Natural killer cell treated with Interleukin-12 subunit alpha and Interleukin-12 subunit beta and Interleukin-15 and Interleukin-18, amount 100 ng/mL, for 72 hours (primary cell): Measurements from ENCODE around the gene CCDC71L. TPM values are rescaled to one million over a fixed set of nuclear protein-coding genes. Genes with fewer than 3 reads are reported as not detected.
A peak's percentile ranks its signal among the peaks of the same experiment; 100 is the strongest.
"Not testable (repeated sequence)": the region's sequence is repeated elsewhere in the genome, so short reads cannot be mapped to it uniquely, and the experiment has no call there.

Experiments
- ATAC-seq, 2 donors: fragments of 150-1000 bp; cut with Tn5 transposase in 1 of 2; sonication (Bioruptor Pico), chemical (Tn5 transposase) in 1 of 2; 2 replicates each; pipeline ENCODE4 v1.10.0; 2021
- DNase-seq: peaks from one replicate; pipeline ENCODE4 v3.0.0; 2022; ENCODE audit warnings: low spot score
- H3K27ac Mint-ChIP-seq, 2 donors: 1 replicate in 1 of 2; 2 replicates in 1 of 2; pipeline ENCODE4 v1.8.0; 2022; ENCODE audit warnings: mixed read lengths in 2 of 2, mild to moderate bottlenecking in 1 of 2, moderate library complexity in 1 of 2
- H3K27me3 Mint-ChIP-seq, 2 donors: 1 replicate in 1 of 2; 2 replicates in 1 of 2; pipeline ENCODE4 v1.8.0; 2022; ENCODE audit warnings: mixed read lengths in 2 of 2
- H3K36me3 Mint-ChIP-seq: one replicate; pipeline ENCODE4 v1.8.0; 2022; ENCODE audit warnings: mixed read lengths
- H3K4me1 Mint-ChIP-seq, 2 donors: 1 replicate in 1 of 2; 2 replicates in 1 of 2; pipeline ENCODE4 v1.8.0; 2022; ENCODE audit warnings: low read depth in 2 of 2, mixed read lengths in 2 of 2, mild to moderate bottlenecking in 1 of 2
- H3K4me3 Mint-ChIP-seq: one replicate; pipeline ENCODE4 v1.8.0; 2022; ENCODE audit warnings: mixed read lengths
- H3K9me3 Mint-ChIP-seq: 2 replicates; pipeline ENCODE4 v1.8.0; 2022; ENCODE audit warnings: mixed read lengths
- total RNA-seq, 2 donors: library from RNA; stranded (reverse); gene quantifications; one replicate each; pipeline ENCODE4 v1.2.3, GENCODE V29; 2022

Gene CCDC71L
- 10 to 100 TPM; 28.0 to 42.7 TPM for total RNA-seq

- peak; percentile 92 to 94 for ATAC-seq
- H3K27me3 Mint-ChIP-seq, result no peaks in the 10 kb centered on the region
Observed at GRCh38 chr7:106660862-106661720, at the start of gene CCDC71L. Gene CCDC71L, minus strand, starts transcription at chr7:106661158. Its CDS starts 262 bp downstream, at chr7:106660896.

GRCh38 chr7:106709604-106710003, 48.6 kb upstream of the CCDC71L start:
- not testable (repeated sequence) for H3K4me1 Mint-ChIP-seq, H3K4me3 Mint-ChIP-seq, H3K9me3 Mint-ChIP-seq, ATAC-seq, DNase-seq, H3K27ac Mint-ChIP-seq
- H3K36me3 Mint-ChIP-seq, result peaks cover 16% of the 10 kb centered on the region
- peaks cover 5 to 22% of the 10 kb centered on the region in 2 donors for H3K27me3 Mint-ChIP-seq

More at GRCh38 chr7:106660862-106661720, at the start of gene CCDC71L:
- peak within 1 kb of the TSS; percentile 74 to 92 for H3K27ac Mint-ChIP-seq
- H3K9me3 Mint-ChIP-seq, result no peaks in the 10 kb centered on the region
- DNase-seq, result peak; percentile 96
- H3K4me1 Mint-ChIP-seq, result peaks cover 17 to 23% of the 10 kb centered on the region in 2 donors
- no peaks in the 10 kb centered on the region for H3K36me3 Mint-ChIP-seq
- peak within 1 kb of the TSS; percentile 86 for H3K4me3 Mint-ChIP-seq

GRCh38 chr7:106704000-106704840, 43.3 kb upstream of the CCDC71L start:
- Mint-ChIP-seq H3K27me3 (peaks cover 8 to 35% of the 10 kb centered on the region in 2 donors), H3K27ac (no peak overlapping the region)

GRCh38 chr7:106693677-106694353, 32.9 kb upstream of the CCDC71L start:
- Mint-ChIP-seq H3K9me3 (no peaks in the 10 kb centered on the region), H3K4me1 (peaks cover 5 to 6% of the 10 kb centered on the region in 2 donors), H3K4me3 (no peak overlapping the region), H3K27me3 (peaks cover 0 to 5% of the 10 kb centered on the region in 2 donors), H3K27ac (no peak overlapping the region), H3K36me3 (peaks cover 5% of the 10 kb centered on the region)
- ATAC-seq (no peak), DNase-seq (no peak)

More at GRCh38 chr7:106704000-106704840, 43.3 kb upstream of the CCDC71L start:
- H3K4me3 Mint-ChIP-seq, result no peak overlapping the region
- H3K9me3 Mint-ChIP-seq, result no peaks in the 10 kb centered on the region
- no peaks in the 10 kb centered on the region for H3K36me3 Mint-ChIP-seq
- no peaks in the 10 kb centered on the region for H3K4me1 Mint-ChIP-seq
- no peak for ATAC-seq
- DNase-seq, result no peak

- H3K36me3 Mint-ChIP-seq, result peaks cover 13% of the 10 kb centered on the region
- peaks cover 5 to 6% of the 10 kb centered on the region in 2 donors for H3K4me1 Mint-ChIP-seq
- peaks cover 0 to 8% of the 10 kb centered on the region in 2 donors for H3K27me3 Mint-ChIP-seq
- DNase-seq, result no peak
- no peak overlapping the region for H3K4me3 Mint-ChIP-seq
- ATAC-seq, result no peak
- no peak overlapping the region for H3K27ac Mint-ChIP-seq
- peaks cover 4% of the 10 kb centered on the region for H3K9me3 Mint-ChIP-seq
Observed at GRCh38 chr7:106692450-106693051, 31.6 kb upstream of the CCDC71L start.

GRCh38 chr7:106688161-106688560, 27.2 kb upstream of the CCDC71L start:
- ATAC-seq, H3K4me1 Mint-ChIP-seq: not testable (repeated sequence)

GRCh38 chr7:106683941-106684340, 23.0 kb upstream of the CCDC71L start:
- peaks cover 9 to 15% of the 10 kb centered on the region in 2 donors for H3K4me1 Mint-ChIP-seq
- DNase-seq (no peak), ATAC-seq (no peak)
- peaks cover 11% of the 10 kb centered on the region in 2 donors for H3K27me3 Mint-ChIP-seq
- H3K36me3 Mint-ChIP-seq, result peaks cover 26% of the 10 kb centered on the region
- H3K27ac Mint-ChIP-seq, result no peak overlapping the region
- H3K9me3 Mint-ChIP-seq, result peaks cover 4% of the 10 kb centered on the region
- no peak overlapping the region for H3K4me3 Mint-ChIP-seq

More at GRCh38 chr7:106688161-106688560, 27.2 kb upstream of the CCDC71L start:
- H3K4me3 Mint-ChIP-seq, H3K27ac Mint-ChIP-seq, H3K9me3 Mint-ChIP-seq, DNase-seq: not testable (repeated sequence)
- Mint-ChIP-seq H3K27me3 (peaks cover 11% of the 10 kb centered on the region in 2 donors), H3K36me3 (peaks cover 29% of the 10 kb centered on the region)

GRCh38 chr7:106681815-106682495, 21.0 kb upstream of the CCDC71L start:
- H3K27ac Mint-ChIP-seq, result peak overlapping the region in 1 of 2 donors; percentile 68
- H3K36me3 Mint-ChIP-seq, result peaks cover 11% of the 10 kb centered on the region
- H3K4me3 Mint-ChIP-seq, result no peak overlapping the region

GRCh38 chr7:106679153-106679931, 18.4 kb upstream of the CCDC71L start:
- DNase-seq (peak; percentile 73), ATAC-seq (peak; percentile 99)
- peak overlapping the region; percentile 24 for H3K4me3 Mint-ChIP-seq
- H3K4me1 Mint-ChIP-seq, result peaks cover 11 to 19% of the 10 kb centered on the region in 2 donors
- peaks cover 4% of the 10 kb centered on the region for H3K9me3 Mint-ChIP-seq
- H3K36me3 Mint-ChIP-seq, result peaks cover 11% of the 10 kb centered on the region
- H3K27me3 Mint-ChIP-seq, result peaks cover 6% of the 10 kb centered on the region in 2 donors
- H3K27ac Mint-ChIP-seq, result peak overlapping the region; percentile 47 to 70

More at GRCh38 chr7:106681815-106682495, 21.0 kb upstream of the CCDC71L start:
- ATAC-seq (no peak), DNase-seq (no peak)
- Mint-ChIP-seq H3K27me3 (peaks cover 2 to 11% of the 10 kb centered on the region in 2 donors), H3K9me3 (no peaks in the 10 kb centered on the region), H3K4me1 (peaks cover 11 to 15% of the 10 kb centered on the region in 2 donors)

GRCh38 chr7:106678795-106679152, 17.8 kb upstream of the CCDC71L start:
- Mint-ChIP-seq H3K9me3 (peaks cover 4% of the 10 kb centered on the region), H3K4me1 (peaks cover 11 to 19% of the 10 kb centered on the region in 2 donors), H3K36me3 (peaks cover 12% of the 10 kb centered on the region), H3K27me3 (peaks cover 8 to 9% of the 10 kb centered on the region in 2 donors), H3K4me3 (peak overlapping the region; percentile 24), H3K27ac (peak overlapping the region; percentile 47 to 70)
- DNase-seq, result no peak
- no peak for ATAC-seq

- not testable (repeated sequence) for ATAC-seq, H3K27me3 Mint-ChIP-seq, H3K27ac Mint-ChIP-seq, H3K9me3 Mint-ChIP-seq, DNase-seq, H3K4me3 Mint-ChIP-seq
- peaks cover 11 to 26% of the 10 kb centered on the region in 2 donors for H3K4me1 Mint-ChIP-seq
- H3K36me3 Mint-ChIP-seq, result peaks cover 19% of the 10 kb centered on the region
Observed at GRCh38 chr7:106676506-106676905, 15.5 kb upstream of the CCDC71L start.

- Mint-ChIP-seq H3K4me1 (peaks cover 0 to 14% of the 10 kb centered on the region in 2 donors), H3K36me3 (peaks cover 19% of the 10 kb centered on the region)
- not testable (repeated sequence) for H3K9me3 Mint-ChIP-seq, H3K27me3 Mint-ChIP-seq, DNase-seq, ATAC-seq, H3K4me3 Mint-ChIP-seq, H3K27ac Mint-ChIP-seq
Observed at GRCh38 chr7:106673688-106674087, 12.7 kb upstream of the CCDC71L start.
